ENCODE data around the gene OLFM3.

- TF ChIP-seq ARNTL (CRISPR knock-in tag; IDR thresholded peaks at IDR 0.05; ENCODE audit: borderline replicate concordance, low read depth) (no peak), ZFP3 (CRISPR knock-in tag; IDR thresholded peaks at IDR 0.05) (no peak), ESRRG (CRISPR knock-in tag; IDR thresholded peaks at IDR 0.05) (no peak), CSDC2 (CRISPR knock-in tag; IDR thresholded peaks at IDR 0.05) (no peak)
These were observed 94.5 kb downstream of the OLFM3 start for GRCh38 chr1:101902199-101902598.

Data from SK-N-SH treated with all-trans-retinoic acid at 6 μM for 48 hours (cell line).